B cell (primary cell): ENCODE measurements around the gene ADH1A. TPM values are rescaled to one million over a fixed set of nuclear protein-coding genes. Genes with fewer than 3 reads are reported as not detected.

Source experiments
- ATAC-seq: fragments of 200-7000 bp; cut with Tn5 transposase; one replicate; pipeline ENCODE4 v1.10.0; 2021; ENCODE audit warnings: low read depth, mild to moderate bottlenecking, moderate number of reproducible peaks, moderate library complexity
- CTCF ChIA-PET: fragments of 350-600 bp; sonication (Branson Sonifier 250); formaldehyde crosslinking; loops from one replicate; lab custom pipeline; 2021; ENCODE audit warnings: antibody characterized with exemption, inconsistent platforms; lab: Charles Lee
- POLR2A ChIA-PET: fragments of 350-600 bp; sonication (Branson Sonifier 250); formaldehyde crosslinking; loops from one replicate; lab custom pipeline; 2021; ENCODE audit warnings: antibody characterized with exemption; lab: Charles Lee
- DNase-seq: peaks from one replicate; pipeline ENCODE4 v3.0.0; 2013
- H2AFZ ChIP-seq: 2 replicates; pipeline ENCODE4 v1.6.1; 2012; ENCODE audit warnings: mild to moderate bottlenecking, low read depth, low read length; ENCODE audit not compliant: insufficient read depth, poor library complexity, severe bottlenecking
- H3K27ac ChIP-seq, 2 donors: 1 replicate in 1 of 2; 2 replicates in 1 of 2; pipeline ENCODE4 v1.5.1; 2012 to 2013; ENCODE audit warnings: low read length in 2 of 2, mild to moderate bottlenecking in 2 of 2, moderate library complexity in 1 of 2
- H3K27me3 ChIP-seq, 4 experiments: fragments of 200-600 bp in 1 of 4; sonication (generic) in 1 of 4; replicated peaks in 1 of 4; 1 replicate in 2 of 4; 2 replicates in 2 of 4; pipeline versions ENCODE4 v1.6.1 to v1.7.0; 2013 to 2016; ENCODE audit warnings: low read length in 3 of 4, mild to moderate bottlenecking in 2 of 4, mixed read lengths in 1 of 4, moderate library complexity in 1 of 4; ENCODE audit not compliant: insufficient read depth in 4 of 4, control insufficient read depth in 3 of 4; ENCODE audit errors: control extremely low read depth in 1 of 4
- H3K36me3 ChIP-seq, 2 experiments: replicated peaks in 1 of 2; 1 replicate in 1 of 2; 2 replicates in 1 of 2; pipeline versions ENCODE4 v1.6.1 to v1.7.1; 2013; ENCODE audit warnings: low read length in 1 of 2; ENCODE audit not compliant: insufficient read depth in 2 of 2, control insufficient read depth in 1 of 2; ENCODE audit errors: control extremely low read depth in 1 of 2, extremely low read depth in 1 of 2
- H3K4me1 ChIP-seq, 2 donors: fragments of 200-600 bp in 1 of 2; sonication (generic) in 1 of 2; 1 replicate in 1 of 2; 2 replicates in 1 of 2; pipeline versions ENCODE4 v1.5.1 to v1.6.1; 2013 to 2017; ENCODE audit warnings: low read length in 2 of 2; ENCODE audit not compliant: control insufficient read depth in 2 of 2, insufficient read depth in 2 of 2
- H3K4me2 ChIP-seq: replicated peaks from 2 replicates; pipeline ENCODE3; 2012; ENCODE audit warnings: mild to moderate bottlenecking, low read depth, low read length; ENCODE audit not compliant: poor library complexity, severe bottlenecking
- H3K4me3 ChIP-seq, 5 experiments: fragments of 200-600 bp in 1 of 5; sonication (generic) in 1 of 5; 1 replicate in 3 of 5; 2 replicates in 2 of 5; pipeline versions ENCODE4 v1.5.1 to v1.7.0; 2011 to 2016; ENCODE audit warnings: low read length in 4 of 5, mild to moderate bottlenecking in 4 of 5, low read depth in 2 of 5, control low read depth in 1 of 5, moderate library complexity in 1 of 5; ENCODE audit not compliant: insufficient read depth in 1 of 5; ENCODE audit errors: control extremely low read depth in 1 of 5, extremely low read depth in 1 of 5
- H3K79me2 ChIP-seq: fragments of 200-600 bp; sonication (generic); one replicate; pipeline ENCODE4 v1.6.0; 2016; ENCODE audit warnings: low read length; ENCODE audit not compliant: control insufficient read depth, insufficient read depth
- H3K9ac ChIP-seq: fragments of 200-600 bp; sonication (generic); 2 replicates; pipeline ENCODE4 v1.6.1; 2017; ENCODE audit warnings: mild to moderate bottlenecking, low read length, moderate library complexity
- H3K9me3 ChIP-seq, 3 donors: one replicate each; pipeline versions ENCODE4 v1.6.1 to v1.7.1; 2013; ENCODE audit warnings: low read length in 2 of 3; ENCODE audit not compliant: control insufficient read depth in 2 of 3, insufficient read depth in 1 of 3; ENCODE audit errors: control extremely low read depth in 1 of 3
- H4K20me1 ChIP-seq: 2 replicates; pipeline ENCODE4 v1.6.0; 2012; ENCODE audit warnings: mild to moderate bottlenecking, low read length; ENCODE audit not compliant: insufficient read depth, control insufficient read depth, poor library complexity, severe bottlenecking
- H3K27ac Mint-ChIP-seq: one replicate; pipeline ENCODE4 v1.8.0; 2021; ENCODE audit warnings: mixed read lengths
- H3K27me3 Mint-ChIP-seq: one replicate; pipeline ENCODE4 v1.8.0; 2021; ENCODE audit warnings: mixed read lengths
- H3K4me1 Mint-ChIP-seq: one replicate; pipeline ENCODE4 v1.8.0; 2021; ENCODE audit warnings: mixed read lengths
- H3K4me3 Mint-ChIP-seq: one replicate; pipeline ENCODE4 v1.8.0; 2021; ENCODE audit warnings: mixed read lengths
- H3K9me3 Mint-ChIP-seq: one replicate; pipeline ENCODE4 v1.8.0; 2022; ENCODE audit warnings: mixed read lengths; ENCODE audit not compliant: insufficient read depth
- CTCF ChIP-seq: fragments of 200-600 bp; IDR thresholded peaks from one replicate; pipeline ENCODE4 v1.8.0; 2022; ENCODE audit warnings: antibody characterized with exemption, mild to moderate bottlenecking
- EZH2 ChIP-seq: IDR thresholded peaks from 2 replicates; pipeline ENCODE4 v1.6.1; 2012; ENCODE audit warnings: borderline replicate concordance, low read depth, mild to moderate bottlenecking, moderate library complexity, low read length; ENCODE audit not compliant: insufficient read depth, poor library complexity, severe bottlenecking
- WGBS: methylation state at CpG from one replicate; pipeline ENCODE4 v1.1.5; 2013; ENCODE audit warnings: missing lambda C conversion rate; ENCODE audit not compliant: insufficient coverage; 5-methylcytosine and 5-hydroxymethylcytosine counted together
- intact Hi-C: fragments of 100-400 bp; cut with micrococcal nuclease; formaldehyde crosslinking; loops from one replicate; pipeline ENCODE4 v1.10.0; 2022
- polyA minus RNA-seq: library from RNA; depleted of rRNA, polyadenylated mRNA; stranded (reverse); fragments of >200 nt; gene quantifications from 2 replicates; pipeline ENCODE4 v1.2.3, GENCODE V29; 2012
- polyA plus RNA-seq: library from polyadenylated mRNA; depleted of rRNA; stranded (reverse); fragments of >200 nt; gene quantifications from 2 replicates; pipeline ENCODE4 v1.2.3, GENCODE V29; 2012
- total RNA-seq, 2 donors: library from RNA; stranded (reverse); fragments of 120-200 nt in 1 of 2; gene quantifications; 1 replicate in 1 of 2; 2 replicates in 1 of 2; pipeline versions ENCODE4 v1.2.3 to v1.2.4, GENCODE V29; 2013 to 2022

The ADH1A gene
- total RNA-seq (not detected in 2 replicates), polyA plus RNA-seq (not detected in 2 replicates), polyA minus RNA-seq (not detected in 2 replicates)
- total RNA-seq (2013) = not detected

GRCh38 chr4:99290848-99291786, at the start of gene ADH1A:
Gene ADH1A, minus strand, starts transcription at chr4:99290985. Its CDS starts 71 bp downstream, at chr4:99290914.
- Histone ChIP-seq H3K9ac (no peak within 1 kb of the TSS), H3K4me1 (no peaks in the 10 kb centered on the region), H2AFZ (no peak within 1 kb of the TSS), H3K27me3 (no peaks in the 10 kb centered on the region), H3K27ac (no peak within 1 kb of the TSS), H3K4me2 (no peak within 1 kb of the TSS), H3K9me3 (peaks cover 0 to 7% (median 0%) of the 10 kb centered on the region in 3 donors), H4K20me1 (no peaks in the 10 kb centered on the region), H3K79me2 (no peaks in the 10 kb centered on the region), H3K36me3 (no peaks in the 10 kb centered on the region), H3K4me3 (no peak within 1 kb of the TSS)
- WGBS = no CpG with 5 or more reads among the region's 3 CpGs
- DNase-seq = no peak
- Mint-ChIP-seq H3K9me3 (peaks cover 8% of the 10 kb centered on the region), H3K27me3 (peaks cover 3% of the 10 kb centered on the region), H3K4me1 (no peaks in the 10 kb centered on the region), H3K4me3 (no peak within 1 kb of the TSS), H3K27ac (no peak within 1 kb of the TSS)
- POLR2A ChIA-PET = no interaction called here
- ATAC-seq = no peak
- CTCF ChIA-PET = no interaction called here
- intact Hi-C loops = no loop called here
- TF ChIP-seq CTCF = no peak
- TF ChIP-seq EZH2 = no peak

- CTCF ChIA-PET = no interaction called here
- intact Hi-C loops = no loop called here
Observed at GRCh38 chr4:99339172-99339571, 48.4 kb upstream of the ADH1A start.

More at GRCh38 chr4:99339172-99339571, 48.4 kb upstream of the ADH1A start:
- Histone ChIP-seq H3K9ac (no peak overlapping the region), H3K79me2 (no peaks in the 10 kb centered on the region), H3K4me3 (no peak overlapping the region), H3K27ac (no peak overlapping the region), H3K9me3 (no peaks in the 10 kb centered on the region), H3K4me2 (no peak overlapping the region), H4K20me1 (no peaks in the 10 kb centered on the region), H3K4me1 (no peaks in the 10 kb centered on the region), H3K27me3 (no peaks in the 10 kb centered on the region), H3K36me3 (no peaks in the 10 kb centered on the region), H2AFZ (no peak overlapping the region)
- Mint-ChIP-seq H3K4me1 (no peaks in the 10 kb centered on the region), H3K9me3 (no peaks in the 10 kb centered on the region), H3K4me3 (no peak overlapping the region), H3K27me3 (peaks cover 5% of the 10 kb centered on the region), H3K27ac (no peak overlapping the region)
- TF ChIP-seq EZH2 (no peak), CTCF (no peak)
- ATAC-seq (no peak), DNase-seq (no peak)
- POLR2A ChIA-PET = no interaction called here
- WGBS = 100% methylated on average over 2 of the region's 3 CpGs
